H4 (cell line): ENCODE data around the gene MPG. TPM values are rescaled to one million over a fixed set of nuclear protein-coding genes. Genes with fewer than 3 reads are reported as not detected.
A peak's percentile ranks its signal among the peaks of the same experiment; 100 is the strongest.
"Not testable (repeated sequence)": the region's sequence is repeated elsewhere in the genome, so short reads cannot be mapped to it uniquely, and the experiment has no call there.

Experiments
- DNase-seq: peaks from one replicate; pipeline ENCODE4 v3.0.0-alpha.2; 2015; ENCODE audit warnings: low spot score
- total RNA-seq: library from RNA; depleted of rRNA; stranded (reverse); fragments of >200 nt; shearing (Covaris generic); gene quantifications from 2 replicates; pipeline ENCODE4 v1.2.3, GENCODE V29; 2014; rRNA removed

MPG gene, protein sequence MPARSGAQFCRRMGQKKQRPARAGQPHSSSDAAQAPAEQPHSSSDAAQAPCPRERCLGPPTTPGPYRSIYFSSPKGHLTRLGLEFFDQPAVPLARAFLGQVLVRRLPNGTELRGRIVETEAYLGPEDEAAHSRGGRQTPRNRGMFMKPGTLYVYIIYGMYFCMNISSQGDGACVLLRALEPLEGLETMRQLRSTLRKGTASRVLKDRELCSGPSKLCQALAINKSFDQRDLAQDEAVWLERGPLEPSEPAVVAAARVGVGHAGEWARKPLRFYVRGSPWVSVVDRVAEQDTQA
- 62.8 and 94.3 TPM in 2 replicates for total RNA-seq

GRCh38 chr16:77807-78443, at the start of gene MPG:
Gene MPG (plus strand): TSS chr16:78225. CDS start chr16:78310, 85 bp downstream.
- DNase-seq: peak; percentile 74

DNA sequence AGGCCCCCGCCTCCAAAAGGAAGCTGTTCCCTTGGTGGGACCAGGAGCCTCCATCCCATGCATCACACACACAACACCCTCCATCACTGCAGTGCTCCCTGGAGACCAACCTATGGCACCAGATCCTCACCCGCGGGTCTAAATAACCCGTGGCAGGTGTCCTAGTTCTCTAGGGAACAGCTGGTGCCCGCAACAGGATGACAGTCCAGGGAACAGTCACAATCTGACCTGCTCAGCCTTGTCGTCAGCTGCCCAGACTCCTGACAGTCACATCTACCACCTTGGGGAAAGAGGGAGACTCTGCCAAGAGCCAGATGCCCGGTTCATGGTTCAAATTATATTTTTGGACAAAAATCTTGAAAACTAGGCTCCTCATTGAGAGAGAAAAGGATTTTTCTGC, 47.4 kb upstream of the MPG start:
- DNase-seq: not testable (repeated sequence)

DNA sequence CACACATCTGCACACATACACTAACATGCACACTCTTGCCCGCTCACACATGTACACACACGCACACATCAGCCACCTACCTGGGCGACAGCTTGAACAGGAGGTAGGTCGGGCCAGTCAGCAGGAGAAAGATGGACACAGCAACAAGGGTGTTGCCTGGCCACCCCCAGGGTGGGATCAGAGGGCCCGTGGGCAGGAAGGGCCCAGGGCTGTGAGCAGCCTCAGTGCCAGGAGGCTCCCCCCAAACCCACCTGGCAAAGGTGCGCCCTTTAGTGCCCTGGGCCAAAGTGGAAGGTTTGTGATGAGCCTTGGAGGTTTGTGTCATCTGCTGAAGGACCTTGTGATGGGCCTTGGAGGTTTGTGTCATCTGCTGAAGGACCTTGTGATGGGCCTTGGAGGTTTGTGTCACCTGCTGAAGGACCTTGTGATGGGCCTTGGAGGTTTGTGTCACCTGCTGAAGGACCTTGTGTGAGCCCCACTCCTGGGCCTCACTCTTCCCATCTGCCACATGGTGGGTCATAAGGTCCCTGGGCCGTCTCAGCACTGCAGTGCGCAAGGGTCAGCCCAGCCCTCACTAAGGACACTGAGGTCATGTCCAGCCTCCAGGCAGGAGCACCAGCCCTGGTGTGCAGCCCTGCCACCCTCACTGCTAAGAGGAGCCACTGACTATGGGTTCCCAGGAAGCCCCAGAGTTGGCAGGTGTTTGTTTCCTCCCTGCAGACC, 44.7 kb upstream of the MPG start:
- DNase-seq: not testable (repeated sequence)

DNA sequence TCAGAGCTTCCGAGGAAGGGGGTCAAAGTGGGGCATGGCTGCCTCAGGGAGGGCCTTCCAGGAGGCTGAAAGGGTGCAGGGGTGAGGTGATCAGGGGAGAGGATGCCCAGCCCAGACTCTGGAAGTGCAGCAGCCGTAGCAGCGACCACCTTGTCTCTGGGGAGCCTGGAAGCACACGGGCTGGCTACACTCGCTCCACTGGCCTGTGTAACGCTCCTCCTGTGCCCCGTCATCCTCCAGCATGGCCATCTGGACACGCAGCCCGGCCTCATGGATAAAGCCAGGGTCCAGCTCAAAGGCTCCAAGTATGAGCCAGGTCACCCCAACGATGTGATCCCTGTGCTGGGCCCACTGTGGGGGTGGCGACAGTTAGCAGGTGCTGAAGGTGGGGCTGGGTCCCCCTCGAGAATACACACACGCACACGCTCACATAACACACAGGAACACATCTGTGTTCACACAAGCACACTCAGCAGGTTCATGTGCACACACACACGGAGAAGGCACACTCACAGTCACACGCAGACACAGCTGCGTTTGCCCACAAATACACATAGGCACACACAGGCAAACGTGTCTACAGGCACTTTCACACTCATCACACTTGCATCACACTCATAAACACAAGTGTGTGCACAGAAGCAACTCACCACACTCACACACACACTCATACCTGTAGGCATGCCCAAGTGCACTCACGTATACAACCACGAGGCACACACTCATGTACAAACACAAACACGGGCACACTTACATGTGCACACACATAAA, 44.0 kb upstream of the MPG start:
- DNase-seq: no peak

- DNase-seq: no peak
Measured at GRCh38 chr16:34648-34987, 43.4 kb upstream of the MPG start.

DNA sequence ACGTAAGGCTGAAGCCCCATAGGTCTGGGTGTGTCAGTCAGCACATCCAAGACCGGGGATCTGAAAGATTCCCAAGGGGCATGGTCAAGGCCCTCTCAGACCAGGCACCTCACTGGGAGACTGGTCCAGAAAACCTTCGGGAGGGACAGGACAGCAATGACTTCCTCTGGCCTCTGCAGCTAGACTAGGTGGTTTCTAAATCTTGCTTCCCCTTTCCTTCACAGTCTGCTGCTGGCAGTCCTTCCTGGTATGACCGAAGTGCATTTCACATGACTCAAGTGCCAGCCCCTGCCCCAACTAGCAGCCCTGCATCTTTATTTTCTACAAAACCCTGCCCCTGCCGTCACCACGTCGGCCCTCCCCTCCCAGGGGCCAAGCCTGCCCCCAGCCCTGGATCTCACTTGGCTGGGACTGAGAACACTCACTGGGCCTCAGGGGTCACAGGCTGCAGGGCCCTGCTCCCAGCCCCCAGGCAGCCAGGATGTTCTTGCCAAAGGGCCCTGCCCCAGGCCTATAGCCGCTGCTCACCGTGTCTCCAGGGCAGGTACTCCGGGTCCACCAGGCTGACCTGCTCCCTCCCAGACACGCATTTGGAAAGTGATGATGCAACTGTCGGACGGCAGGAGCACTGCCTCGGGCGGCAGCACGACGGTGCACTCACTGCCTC, 42.9 kb upstream of the MPG start:
- DNase-seq: no peak

DNA sequence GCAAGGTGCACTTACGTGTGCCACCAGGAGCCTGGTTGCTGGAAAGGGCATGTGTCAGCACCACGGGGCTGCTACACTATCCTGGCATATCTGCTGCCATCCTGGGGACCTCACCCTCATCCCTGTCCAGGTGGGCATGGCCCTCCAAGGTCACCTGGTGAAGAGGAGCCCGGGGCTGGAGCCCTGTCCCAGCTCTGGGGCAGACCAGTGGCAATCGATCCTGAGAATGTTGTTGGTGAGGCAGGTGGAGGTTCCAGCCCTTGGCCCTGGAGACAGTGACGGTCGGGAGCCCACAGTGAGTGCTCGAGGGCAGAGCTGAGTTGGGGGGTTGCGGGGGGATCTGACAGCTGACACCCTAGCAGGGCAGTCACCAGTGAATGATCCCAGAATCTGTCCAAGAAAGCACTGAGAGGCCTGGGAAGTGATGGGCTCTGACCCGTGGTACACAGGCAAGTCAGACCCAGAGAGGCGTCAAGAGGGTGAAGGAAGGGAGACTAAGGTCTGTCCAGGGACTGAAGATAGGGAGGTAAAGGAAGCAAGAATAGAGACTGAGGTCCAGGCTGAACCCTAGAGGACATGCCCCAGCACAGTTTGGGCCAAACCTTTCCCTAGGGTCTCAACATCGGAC, 42.2 kb upstream of the MPG start:
- no peak for DNase-seq

DNA sequence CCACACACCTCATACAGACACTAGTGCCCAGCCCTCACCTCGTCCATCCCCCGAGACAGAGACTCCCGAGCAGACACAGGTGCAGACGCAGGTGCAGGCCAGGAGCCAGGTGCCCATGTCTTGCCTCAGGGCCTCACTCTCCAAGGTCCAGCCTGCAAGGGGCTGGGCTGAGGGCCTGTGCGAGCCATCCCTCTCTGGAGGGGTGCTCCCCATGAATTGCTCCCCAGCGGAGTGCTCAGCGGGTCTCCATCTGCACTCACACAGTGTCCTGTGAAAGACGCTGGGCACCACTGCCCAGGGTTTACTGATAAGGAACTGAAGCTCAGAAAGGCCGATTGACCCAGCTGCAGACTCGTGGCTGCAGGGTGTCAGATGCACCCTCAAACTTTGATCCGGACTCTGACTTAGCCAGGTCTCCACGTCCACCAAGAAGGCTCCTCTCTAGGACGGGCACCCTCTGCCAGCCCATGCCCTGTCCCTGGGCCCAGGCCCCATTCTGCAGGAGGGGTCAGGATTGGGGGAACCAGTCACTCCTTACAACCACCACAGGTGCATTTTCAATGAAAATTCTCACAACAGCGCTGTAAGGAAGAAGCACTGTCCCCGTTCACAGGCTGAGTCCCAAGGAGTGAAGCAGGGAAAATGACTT, 41.6 kb upstream of the MPG start:
- no peak for DNase-seq

- DNase-seq: no peak
Measured at GRCh38 chr16:37511-37910, 40.5 kb upstream of the MPG start.

DNA sequence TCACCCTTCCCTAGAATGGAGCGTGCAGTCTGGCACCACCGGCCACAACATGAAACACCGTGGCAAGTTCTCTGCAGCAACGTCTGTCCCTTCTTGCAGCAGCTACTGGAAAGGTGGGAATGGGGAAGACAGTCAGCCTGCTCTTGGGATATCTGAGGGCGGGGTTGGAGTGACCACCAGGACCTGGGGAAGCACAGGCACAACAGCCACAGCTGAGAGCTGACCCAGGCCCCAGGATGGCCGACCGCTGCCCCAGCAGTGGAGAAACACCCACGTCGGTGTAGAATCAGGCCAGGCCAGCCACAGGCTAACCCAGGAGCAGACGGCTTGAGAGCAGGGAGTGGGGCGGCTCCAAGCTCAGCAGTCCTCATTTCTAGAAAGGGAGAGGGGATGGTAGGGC, 39.8 kb upstream of the MPG start:
- not testable (repeated sequence) for DNase-seq

DNA sequence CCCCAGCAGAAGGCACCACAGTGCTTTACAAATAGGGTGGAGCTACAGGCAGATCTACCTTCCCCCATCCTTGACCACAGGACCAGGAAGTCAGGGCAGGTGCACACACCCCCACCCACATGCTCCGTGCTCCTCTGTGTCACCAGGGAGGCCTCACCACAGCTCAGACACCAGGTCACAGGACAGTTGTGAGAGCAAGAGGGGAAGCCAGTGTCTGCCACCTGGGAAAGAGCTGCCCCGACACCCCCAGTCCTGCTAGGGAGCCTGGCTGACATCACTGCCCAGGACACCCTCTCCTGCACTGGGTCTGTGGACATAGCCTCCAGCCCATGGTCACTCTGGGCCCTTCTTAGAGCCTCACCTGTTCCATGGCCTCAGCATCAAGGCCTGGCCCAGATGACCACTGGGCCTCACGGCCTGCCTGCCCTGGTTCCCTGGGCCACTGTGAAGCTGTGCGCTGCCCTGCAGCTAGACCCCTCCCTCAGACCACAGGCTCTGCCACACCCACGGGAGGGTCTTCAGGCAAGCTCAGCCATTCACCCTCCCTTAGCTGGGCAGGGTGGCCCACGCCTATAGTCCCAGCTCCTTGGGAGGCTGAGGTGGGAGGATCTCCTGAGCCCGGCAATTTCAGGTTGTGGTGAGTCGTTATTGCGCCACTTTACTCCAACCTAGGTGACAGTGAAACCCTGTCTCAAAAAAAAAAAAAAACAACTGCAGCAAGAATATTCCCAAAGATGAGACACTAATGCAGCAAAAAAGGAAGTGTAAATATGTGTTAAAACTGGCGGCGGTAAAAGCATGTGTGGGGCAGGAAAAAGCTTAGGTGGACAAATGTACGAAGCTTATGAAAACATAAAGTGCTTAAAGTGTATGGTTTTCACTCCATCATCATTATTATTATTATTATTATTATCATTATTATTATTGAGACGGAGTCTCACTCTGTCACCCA, 38.8 kb upstream of the MPG start:
- no peak for DNase-seq

GRCh38 chr16:41439-42068, 36.5 kb upstream of the MPG start:
- no peak for DNase-seq

GRCh38 chr16:42069-42457, 36.0 kb upstream of the MPG start:
- no peak for DNase-seq

GRCh38 chr16:42691-43090, 35.3 kb upstream of the MPG start:
- DNase-seq: no peak

- DNase-seq: no peak
Measured at GRCh38 chr16:43294-43693, 34.7 kb upstream of the MPG start.

DNA sequence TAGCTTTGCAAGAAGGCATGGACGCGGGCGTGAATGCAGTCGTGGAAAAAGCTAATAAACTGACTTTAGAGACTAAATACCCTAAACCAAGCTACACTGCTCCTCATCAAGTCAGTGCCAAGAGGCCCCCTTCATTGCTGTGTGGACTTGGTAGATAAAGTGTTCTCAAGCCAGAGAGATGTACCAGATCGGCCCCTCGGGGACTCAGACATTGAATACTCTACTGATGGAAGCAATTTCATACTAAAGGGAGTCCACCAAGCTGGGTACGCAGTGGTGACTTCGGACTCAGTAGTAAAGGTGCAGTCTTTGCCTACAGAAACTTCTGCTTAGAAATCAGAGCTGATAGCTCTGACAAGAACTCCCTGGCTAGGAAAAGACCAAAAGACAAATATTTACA, 33.4 kb upstream of the MPG start:
- no peak for DNase-seq

DNA sequence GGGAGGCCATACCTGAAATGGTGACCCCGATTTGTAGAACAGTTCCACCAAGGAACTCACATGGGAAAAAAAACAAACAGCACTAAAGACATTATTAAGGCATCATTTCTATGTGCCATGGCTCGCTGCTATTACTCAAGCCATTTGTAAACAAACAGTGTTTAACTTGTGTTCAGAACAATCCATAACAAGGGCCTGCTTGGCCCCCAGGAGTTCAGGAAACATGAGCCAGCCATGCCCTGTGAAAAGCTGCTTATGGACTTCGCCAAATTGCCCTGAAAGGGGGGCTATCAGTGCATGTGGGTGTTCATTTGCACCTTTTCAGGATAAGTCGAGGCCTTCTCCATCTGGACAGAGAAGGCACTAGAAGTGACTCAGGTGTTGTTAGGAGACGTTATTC, 32.6 kb upstream of the MPG start:
- no peak for DNase-seq

- not testable (repeated sequence) for DNase-seq
Measured at GRCh38 chr16:46510-46909, 31.5 kb upstream of the MPG start.

- DNase-seq: no peak
Measured at GRCh38 chr16:47234-47633, 30.8 kb upstream of the MPG start.
